Glutamatergic neuron (in vitro differentiated cells): Measurements from ENCODE around the gene PRR29. TPM values are rescaled to one million over a fixed set of nuclear protein-coding genes. Genes with fewer than 3 reads are reported as not detected.

Experiments
- DNase-seq: peaks from one replicate; pipeline ENCODE4 v3.0.0; 2022
- H3K27ac Mint-ChIP-seq: one replicate; pipeline ENCODE4 v1.8.0; 2020; ENCODE audit warnings: mild to moderate bottlenecking, mixed read lengths, inconsistent platforms; ENCODE audit not compliant: unreplicated experiment
- H3K27me3 Mint-ChIP-seq: one replicate; pipeline ENCODE4 v1.8.0; 2020; ENCODE audit warnings: mild to moderate bottlenecking, moderate library complexity, mixed read lengths, inconsistent platforms; ENCODE audit not compliant: unreplicated experiment
- H3K36me3 Mint-ChIP-seq: one replicate; pipeline ENCODE4 v1.8.0; 2020; ENCODE audit warnings: mild to moderate bottlenecking, mixed read lengths, inconsistent platforms; ENCODE audit not compliant: unreplicated experiment
- H3K4me1 Mint-ChIP-seq: one replicate; pipeline ENCODE4 v1.8.0; 2020; ENCODE audit warnings: mild to moderate bottlenecking, low read depth, mixed read lengths, inconsistent platforms; ENCODE audit not compliant: unreplicated experiment
- H3K4me3 Mint-ChIP-seq: one replicate; pipeline ENCODE4 v1.8.0; 2020; ENCODE audit warnings: mild to moderate bottlenecking, mixed read lengths, inconsistent platforms; ENCODE audit not compliant: unreplicated experiment
- H3K9me3 Mint-ChIP-seq: one replicate; pipeline ENCODE4 v1.8.0; 2020; ENCODE audit warnings: mild to moderate bottlenecking, moderate library complexity, mixed read lengths, inconsistent platforms; ENCODE audit not compliant: unreplicated experiment
- CTCF ChIP-seq: fragments of 200-600 bp; sonication (generic); IDR thresholded peaks from one replicate; pipeline ENCODE4 v1.5.0; 2021; ENCODE audit not compliant: partially characterized antibody, unreplicated experiment
- long read RNA-seq: library from polyadenylated mRNA; unstranded; transcript quantifications from one replicate; pipeline ENCODE4 v2.0.0, GENCODE V29; 2020; ENCODE audit not compliant: unreplicated experiment
- total RNA-seq: library from RNA; stranded (reverse); fragmentation: NEBNext Ultra II Directional; extraction: Animal tissue kit (Norgen Biotek cat#: 25700); gene quantifications from one replicate; pipeline ENCODE4 v1.2.1, GENCODE V29; 2021; ENCODE audit not compliant: unreplicated experiment

PRR29 gene
- not detected for total RNA-seq
- long read RNA-seq = 0 reads

GRCh38 chr17:63998050-63998720 lies at the start of gene PRR29:
Gene PRR29, plus strand, starts transcription at chr17:63998351. Its CDS starts 14 bp downstream, at chr17:63998365.
- Mint-ChIP-seq H3K4me1 (no peaks in the 10 kb centered on the region), H3K27ac (no peak within 1 kb of the TSS), H3K27me3 (peaks cover 14% of the 10 kb centered on the region), H3K9me3 (peaks cover 6% of the 10 kb centered on the region), H3K4me3 (peak within 1 kb of the TSS; percentile 81), H3K36me3 (no peaks in the 10 kb centered on the region)
- no peak for TF ChIP-seq CTCF
- DNase-seq = peak; percentile 88

- Mint-ChIP-seq H3K4me1 (peaks cover 3% of the 10 kb centered on the region), H3K27me3 (peaks cover 8% of the 10 kb centered on the region), H3K27ac (no peak overlapping the region), H3K4me3 (no peak overlapping the region), H3K9me3 (peaks cover 3% of the 10 kb centered on the region), H3K36me3 (no peaks in the 10 kb centered on the region)
- no peak for TF ChIP-seq CTCF
- DNase-seq = no peak
Observed at GRCh38 chr17:63948521-63948920, 49.6 kb upstream of the PRR29 start.

- Mint-ChIP-seq H3K27me3 (peaks cover 8% of the 10 kb centered on the region), H3K4me1 (peaks cover 9% of the 10 kb centered on the region), H3K36me3 (no peaks in the 10 kb centered on the region), H3K9me3 (peaks cover 2% of the 10 kb centered on the region), H3K4me3 (no peak overlapping the region), H3K27ac (no peak overlapping the region)
- TF ChIP-seq CTCF = no peak
- DNase-seq = no peak
Observed at GRCh38 chr17:63949576-63950250, 48.4 kb upstream of the PRR29 start.

GRCh38 chr17:63950940-63951907 lies 46.9 kb upstream of the PRR29 start:
- Mint-ChIP-seq H3K4me1 (peaks cover 9% of the 10 kb centered on the region), H3K27ac (no peak overlapping the region), H3K27me3 (peaks cover 6% of the 10 kb centered on the region), H3K36me3 (no peaks in the 10 kb centered on the region), H3K9me3 (no peaks in the 10 kb centered on the region), H3K4me3 (no peak overlapping the region)
- TF ChIP-seq CTCF = no peak
- DNase-seq = no peak
